ENCODE measurements around the gene SLC9A6. TPM values are rescaled to one million over a fixed set of nuclear protein-coding genes. Genes with fewer than 3 reads are reported as not detected.

Gene SLC9A6
- total RNA-seq, 1 experiment from 2014 or later: 13.0 TPM

GRCh38 chrX:136065044-136065671 is 79.9 kb downstream of the SLC9A6 start:
- Histone ChIP-seq H3K4me3 (ENCODE audit: low read depth, low read length, poor library complexity, severe bottlenecking) (no peak overlapping the region), H3K4me1 (ENCODE audit: insufficient read depth, low read length, poor library complexity, severe bottlenecking) (peaks cover 3% of the 10 kb centered on the region), H3K9me3 (ENCODE audit: low read depth, low read length, poor library complexity, severe bottlenecking) (no peaks in the 10 kb centered on the region), H3K36me3 (ENCODE audit: insufficient read depth, low read length, poor library complexity, severe bottlenecking) (no peaks in the 10 kb centered on the region), H3K27me3 (replicated peaks; ENCODE audit: insufficient read depth, low read depth, low read length, poor library complexity) (no peaks in the 10 kb centered on the region), H3K27ac (ENCODE audit: low read depth, low read length, poor library complexity, severe bottlenecking) (no peak overlapping the region)
- CTCF ChIA-PET: no interaction called here
- DNase-seq (ENCODE audit: low spot score): peak; percentile 60
- no TSS peak for BruUV-seq (replicated peaks)
- intact Hi-C loops (cut with micrococcal nuclease; ENCODE audit: unreplicated experiment): no loop called here
- POLR2A ChIA-PET (ENCODE audit: low non-redundant PET): no interaction called here
- no peak for TF ChIP-seq EZH2 (IDR thresholded peaks at IDR 0.05; ENCODE audit: borderline replicate concordance, low read depth, low read length, poor library complexity, severe bottlenecking)
- no peak for TF ChIP-seq CTCF (conservative IDR thresholded peaks at IDR 0.05; ENCODE audit: low read depth, low read length)

- H3K27me3 ChIP-seq (replicated peaks; ENCODE audit: insufficient read depth, low read depth, low read length, poor library complexity): no peaks in the 10 kb centered on the region
- intact Hi-C loops (cut with micrococcal nuclease; ENCODE audit: unreplicated experiment): no loop called here
- ChIA-PET CTCF (no interaction called here), POLR2A (ENCODE audit: low non-redundant PET) (no interaction called here)
- H3K36me3 ChIP-seq (ENCODE audit: insufficient read depth, low read length, poor library complexity, severe bottlenecking): no peaks in the 10 kb centered on the region
- no peak overlapping the region for H3K4me3 ChIP-seq (ENCODE audit: low read depth, low read length, poor library complexity, severe bottlenecking)
- peaks cover 3% of the 10 kb centered on the region for H3K4me1 ChIP-seq (ENCODE audit: insufficient read depth, low read length, poor library complexity, severe bottlenecking)
- TF ChIP-seq EZH2 (IDR thresholded peaks at IDR 0.05; ENCODE audit: borderline replicate concordance, low read depth, low read length, poor library complexity, severe bottlenecking) (no peak), CTCF (conservative IDR thresholded peaks at IDR 0.05; ENCODE audit: low read depth, low read length) (no peak)
- no TSS peak for BruUV-seq (replicated peaks)
- no peak for DNase-seq (ENCODE audit: low spot score)
- H3K27ac ChIP-seq (ENCODE audit: low read depth, low read length, poor library complexity, severe bottlenecking): no peak overlapping the region
- H3K9me3 ChIP-seq (ENCODE audit: low read depth, low read length, poor library complexity, severe bottlenecking): no peaks in the 10 kb centered on the region
Observed at GRCh38 chrX:136067097-136067496, 81.9 kb downstream of the SLC9A6 start.

- CTCF ChIA-PET: no interaction called here
Observed at GRCh38 chrX:136067966-136068365, 82.7 kb downstream of the SLC9A6 start.

More at GRCh38 chrX:136067966-136068365, 82.7 kb downstream of the SLC9A6 start:
- no TSS peak for BruUV-seq (replicated peaks)
- Histone ChIP-seq H3K4me3 (ENCODE audit: low read depth, low read length, poor library complexity, severe bottlenecking) (no peak overlapping the region), H3K27me3 (replicated peaks; ENCODE audit: insufficient read depth, low read depth, low read length, poor library complexity) (no peaks in the 10 kb centered on the region), H3K9me3 (ENCODE audit: low read depth, low read length, poor library complexity, severe bottlenecking) (no peaks in the 10 kb centered on the region), H3K36me3 (ENCODE audit: insufficient read depth, low read length, poor library complexity, severe bottlenecking) (no peaks in the 10 kb centered on the region), H3K27ac (ENCODE audit: low read depth, low read length, poor library complexity, severe bottlenecking) (no peak overlapping the region), H3K4me1 (ENCODE audit: insufficient read depth, low read length, poor library complexity, severe bottlenecking) (peaks cover 2% of the 10 kb centered on the region)
- POLR2A ChIA-PET (ENCODE audit: low non-redundant PET): no interaction called here
- intact Hi-C loops (cut with micrococcal nuclease; ENCODE audit: unreplicated experiment): no loop called here
- no peak for TF ChIP-seq EZH2 (IDR thresholded peaks at IDR 0.05; ENCODE audit: borderline replicate concordance, low read depth, low read length, poor library complexity, severe bottlenecking)
- TF ChIP-seq CTCF (conservative IDR thresholded peaks at IDR 0.05; ENCODE audit: low read depth, low read length): no peak
- DNase-seq (ENCODE audit: low spot score): no peak

Measured in A673 (cell line).